Trophoblast cell (in vitro differentiated cells and primary cell): ENCODE data around the gene DISC1.

ENCODE experiments used
- DNase-seq, 2 donors: peaks; one replicate each; pipeline ENCODE4 v3.0.0-alpha.2; 2016
- H2AFZ ChIP-seq: 2 replicates; pipeline ENCODE4 v1.6.1; 2013; ENCODE audit warnings: low read length, moderate library complexity, mild to moderate bottlenecking; ENCODE audit not compliant: insufficient read depth, poor library complexity
- H2AK5ac ChIP-seq: 2 replicates; pipeline ENCODE4 v1.6.1; 2013; ENCODE audit warnings: mild to moderate bottlenecking, low read length
- H2BK120ac ChIP-seq: 2 replicates; pipeline ENCODE4 v1.6.1; 2013; ENCODE audit warnings: low read length, mild to moderate bottlenecking, moderate library complexity; ENCODE audit not compliant: insufficient read depth, poor library complexity
- H2BK12ac ChIP-seq: 2 replicates; pipeline ENCODE4 v1.6.1; 2013; ENCODE audit warnings: mild to moderate bottlenecking, low read length, moderate library complexity
- H2BK5ac ChIP-seq: 2 replicates; pipeline ENCODE4 v1.6.1; 2013; ENCODE audit warnings: low read length, low read depth, moderate library complexity, mild to moderate bottlenecking; ENCODE audit not compliant: poor library complexity
- H3K14ac ChIP-seq: 2 replicates; pipeline ENCODE4 v1.6.1; 2013; ENCODE audit warnings: mild to moderate bottlenecking, low read length
- H3K18ac ChIP-seq: 2 replicates; pipeline ENCODE4 v1.6.1; 2013; ENCODE audit warnings: mild to moderate bottlenecking, low read length
- H3K23ac ChIP-seq: 2 replicates; pipeline ENCODE4 v1.6.1; 2013; ENCODE audit warnings: low read length
- H3K27ac ChIP-seq: 2 replicates; pipeline ENCODE4 v1.5.1; 2013; ENCODE audit warnings: low read depth, mild to moderate bottlenecking, inconsistent platforms, low read length, moderate library complexity
- H3K27me3 ChIP-seq: 2 replicates; pipeline ENCODE4 v1.6.1; 2013; ENCODE audit warnings: inconsistent platforms, mild to moderate bottlenecking, low read length, moderate library complexity; ENCODE audit not compliant: insufficient read depth
- H3K36me3 ChIP-seq, 2 experiments: 1 replicate in 1 of 2; 2 replicates in 1 of 2; pipeline ENCODE4 v1.6.1; 2013; ENCODE audit warnings: low read length in 2 of 2, mild to moderate bottlenecking in 2 of 2, moderate library complexity in 1 of 2; ENCODE audit not compliant: insufficient read depth in 2 of 2, control insufficient read depth in 1 of 2
- H3K4ac ChIP-seq: 2 replicates; pipeline ENCODE4 v1.6.1; 2013; ENCODE audit warnings: low read depth, mild to moderate bottlenecking, low read length, moderate library complexity
- H3K4me1 ChIP-seq, 2 experiments: 1 replicate in 1 of 2; 2 replicates in 1 of 2; pipeline ENCODE4 v1.6.1; 2013; ENCODE audit warnings: low read length in 2 of 2, mild to moderate bottlenecking in 2 of 2, moderate library complexity in 1 of 2; ENCODE audit not compliant: insufficient read depth in 2 of 2, control insufficient read depth in 1 of 2
- H3K4me2 ChIP-seq: 2 replicates; pipeline ENCODE4 v1.6.1; 2013; ENCODE audit warnings: inconsistent platforms, mild to moderate bottlenecking, low read length, moderate library complexity
- H3K4me3 ChIP-seq: 2 replicates; pipeline ENCODE4 v1.5.1; 2013; ENCODE audit warnings: mild to moderate bottlenecking, low read depth, low read length, inconsistent platforms
- H3K79me1 ChIP-seq: one replicate; pipeline ENCODE4 v1.6.1; 2013; ENCODE audit warnings: low read length
- H3K79me2 ChIP-seq: 2 replicates; pipeline ENCODE4 v1.6.1; 2013; ENCODE audit warnings: low read length, mild to moderate bottlenecking; ENCODE audit not compliant: control insufficient read depth, insufficient read depth, poor library complexity
- H3K9ac ChIP-seq: 2 replicates; pipeline ENCODE4 v1.6.1; 2013; ENCODE audit warnings: mild to moderate bottlenecking, low read length
- H3K9me3 ChIP-seq: 2 replicates; pipeline ENCODE4 v1.6.1; 2013; ENCODE audit warnings: low read depth, mild to moderate bottlenecking, control low read depth, inconsistent platforms, low read length; ENCODE audit not compliant: insufficient read depth
- H4K12ac ChIP-seq: 2 replicates; pipeline ENCODE4 v1.6.1; 2013; ENCODE audit warnings: low read depth, mild to moderate bottlenecking, low read length, moderate library complexity
- H4K8ac ChIP-seq: 2 replicates; pipeline ENCODE4 v1.6.1; 2013; ENCODE audit warnings: low read depth, mild to moderate bottlenecking, low read length, moderate library complexity
- H4K91ac ChIP-seq: one replicate; pipeline ENCODE4 v1.6.1; 2013; ENCODE audit warnings: low read depth, mild to moderate bottlenecking, low read length, moderate library complexity
- WGBS: extraction: QIAGEN DNeasy Blood & Tissue Kit; methylation state at CpG from one replicate; pipeline ENCODE4 v1.1.7; 2013; ENCODE audit warnings: missing lambda C conversion rate; ENCODE audit not compliant: insufficient read length, insufficient coverage; ENCODE audit errors: extremely low coverage; 5-methylcytosine and 5-hydroxymethylcytosine counted together

Gene DISC1

GRCh38 chr1:231822041-231822440 lies 195.5 kb downstream of the DISC1 start:
- WGBS, result no CpG with 5 or more reads among the region's 6 CpGs
- H3K36me3 ChIP-seq, result no peaks in the 10 kb centered on the region
- no peak overlapping the region for H3K4me2 ChIP-seq
- H4K12ac ChIP-seq, result no peak overlapping the region
- H2BK12ac ChIP-seq, result no peak overlapping the region
- H3K14ac ChIP-seq, result no peak overlapping the region
- no peak overlapping the region for H4K8ac ChIP-seq
- H2BK5ac ChIP-seq, result no peak overlapping the region
- H4K91ac ChIP-seq, result no peak overlapping the region
- no peaks in the 10 kb centered on the region for H3K4me1 ChIP-seq
- no peak overlapping the region for H2AFZ ChIP-seq
- DNase-seq, result no peak
- no peak overlapping the region for H3K9ac ChIP-seq
- H3K9me3 ChIP-seq, result no peaks in the 10 kb centered on the region
- no peaks in the 10 kb centered on the region for H3K27me3 ChIP-seq
- no peaks in the 10 kb centered on the region for H3K79me1 ChIP-seq
- H3K4me3 ChIP-seq, result no peak overlapping the region
- no peak overlapping the region for H3K4ac ChIP-seq
- no peak overlapping the region for H2BK120ac ChIP-seq
- no peak overlapping the region for H3K18ac ChIP-seq
- H3K79me2 ChIP-seq, result no peaks in the 10 kb centered on the region
- no peak overlapping the region for H3K27ac ChIP-seq
- H3K23ac ChIP-seq, result no peak overlapping the region
- H2AK5ac ChIP-seq, result no peak overlapping the region

- H3K4me2 ChIP-seq, result no peak overlapping the region
- H3K27me3 ChIP-seq, result no peaks in the 10 kb centered on the region
- no peak overlapping the region for H2BK120ac ChIP-seq
- H2AFZ ChIP-seq, result no peak overlapping the region
- H3K9ac ChIP-seq, result no peak overlapping the region
- H3K79me1 ChIP-seq, result no peaks in the 10 kb centered on the region
- no peak overlapping the region for H3K4me3 ChIP-seq
- H3K4ac ChIP-seq, result no peak overlapping the region
- no peaks in the 10 kb centered on the region for H3K79me2 ChIP-seq
- no peaks in the 10 kb centered on the region for H3K36me3 ChIP-seq
- H3K27ac ChIP-seq, result no peak overlapping the region
- no peak for DNase-seq
- no peaks in the 10 kb centered on the region for H3K9me3 ChIP-seq
- H2BK5ac ChIP-seq, result no peak overlapping the region
- H4K8ac ChIP-seq, result no peak overlapping the region
- no peaks in the 10 kb centered on the region for H3K4me1 ChIP-seq
- H3K18ac ChIP-seq, result no peak overlapping the region
- H2AK5ac ChIP-seq, result no peak overlapping the region
- H4K91ac ChIP-seq, result no peak overlapping the region
- H4K12ac ChIP-seq, result no peak overlapping the region
- WGBS, result no CpG with 5 or more reads among the region's 1 CpG
- H3K14ac ChIP-seq, result no peak overlapping the region
- no peak overlapping the region for H2BK12ac ChIP-seq
- no peak overlapping the region for H3K23ac ChIP-seq
These were observed 200.0 kb downstream of the DISC1 start for GRCh38 chr1:231826566-231826965.

DNA sequence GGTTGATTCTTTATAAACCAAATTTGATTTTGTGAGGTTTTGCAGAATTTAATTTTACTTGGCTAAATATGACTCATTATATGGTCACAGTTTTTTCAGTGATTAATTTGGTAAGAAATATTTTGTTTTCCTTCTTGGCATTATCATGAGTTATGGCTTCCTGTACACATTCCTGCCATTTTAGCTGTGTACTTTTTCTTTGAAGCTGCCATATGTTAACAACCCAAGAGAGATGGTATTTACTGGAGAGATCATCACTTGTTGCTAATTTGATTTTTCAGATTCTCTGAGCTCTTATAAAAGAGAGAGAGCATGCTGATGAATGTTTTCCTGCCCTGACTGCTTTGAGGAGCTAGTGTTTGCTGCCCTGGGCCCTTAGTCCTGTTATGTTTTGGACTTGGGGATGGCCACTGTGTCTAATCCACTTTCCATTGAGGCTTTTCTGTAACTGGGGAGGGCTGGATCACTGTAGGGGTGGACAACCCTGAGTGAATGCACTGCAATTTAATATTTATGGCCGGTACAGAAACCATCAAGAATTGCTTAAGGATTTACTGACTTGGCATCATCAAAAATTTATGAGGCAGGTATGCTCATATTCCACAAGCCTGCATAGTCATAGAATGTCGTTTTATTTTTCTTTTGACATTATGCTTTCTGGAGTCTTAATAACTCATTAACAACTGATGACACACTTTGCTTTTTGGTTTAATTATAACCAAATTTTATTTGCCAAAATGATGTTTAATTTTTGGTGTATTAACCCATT lies 200.9 kb downstream of the DISC1 start:
- Histone ChIP-seq H3K79me1 (no peaks in the 10 kb centered on the region), H3K18ac (no peak overlapping the region), H3K14ac (no peak overlapping the region), H3K9ac (no peak overlapping the region), H3K36me3 (no peaks in the 10 kb centered on the region), H3K4ac (no peak overlapping the region), H3K4me2 (no peak overlapping the region), H3K4me1 (no peaks in the 10 kb centered on the region), H2AK5ac (no peak overlapping the region), H3K79me2 (no peaks in the 10 kb centered on the region), H3K23ac (no peak overlapping the region), H4K12ac (no peak overlapping the region), H3K4me3 (no peak overlapping the region), H4K8ac (no peak overlapping the region), H4K91ac (no peak overlapping the region), H2BK120ac (no peak overlapping the region), H2BK5ac (no peak overlapping the region), H3K9me3 (no peaks in the 10 kb centered on the region), H2AFZ (no peak overlapping the region), H3K27ac (no peak overlapping the region), H2BK12ac (no peak overlapping the region), H3K27me3 (no peaks in the 10 kb centered on the region)
- no peak for DNase-seq
- no CpG with 5 or more reads among the region's 2 CpGs for WGBS

DNA sequence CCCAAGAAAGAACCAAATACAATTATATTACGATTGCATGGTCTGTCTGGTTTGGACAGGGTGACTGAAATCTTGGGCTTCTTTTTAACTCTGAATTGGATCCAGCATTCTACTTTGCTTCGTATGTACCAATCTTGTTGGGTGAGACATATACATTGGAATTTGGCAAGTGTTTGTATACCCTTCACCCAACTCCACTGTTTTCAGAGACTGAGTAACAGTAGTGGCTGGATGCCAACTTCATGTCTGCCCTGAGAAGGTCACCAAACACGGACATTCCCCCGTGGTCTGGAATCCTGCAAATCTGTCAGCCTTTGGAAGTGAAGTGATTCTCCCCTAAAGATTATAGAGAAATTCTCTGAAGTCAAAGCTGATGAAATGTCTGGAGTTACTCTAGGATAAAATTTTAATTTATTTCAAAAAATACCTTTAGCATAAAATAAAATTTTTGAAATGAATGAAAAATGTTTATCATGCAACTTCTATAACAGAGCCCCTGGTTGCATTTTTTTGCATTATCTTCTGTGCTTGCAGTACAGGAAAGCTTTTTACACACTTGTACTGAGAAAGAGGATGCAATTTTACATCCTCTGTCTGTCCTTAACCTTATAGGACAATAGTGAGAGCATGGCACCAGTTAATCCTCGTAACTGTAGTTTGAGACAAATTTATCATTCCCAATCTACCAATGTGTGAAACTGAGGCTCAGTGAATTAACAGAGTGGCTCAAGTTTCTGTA lies 201.8 kb downstream of the DISC1 start:
- Histone ChIP-seq H4K91ac (no peak overlapping the region), H3K9ac (no peak overlapping the region), H3K4me2 (no peak overlapping the region), H3K23ac (no peak overlapping the region), H2AK5ac (no peak overlapping the region), H3K4me1 (no peaks in the 10 kb centered on the region), H3K18ac (no peak overlapping the region), H3K36me3 (no peaks in the 10 kb centered on the region), H2BK120ac (no peak overlapping the region), H3K4me3 (no peak overlapping the region), H3K79me2 (no peaks in the 10 kb centered on the region), H3K79me1 (no peaks in the 10 kb centered on the region), H3K14ac (no peak overlapping the region), H2BK12ac (no peak overlapping the region), H3K9me3 (no peaks in the 10 kb centered on the region), H3K27ac (no peak overlapping the region), H2AFZ (no peak overlapping the region), H3K27me3 (no peaks in the 10 kb centered on the region), H4K12ac (no peak overlapping the region), H2BK5ac (no peak overlapping the region), H3K4ac (no peak overlapping the region), H4K8ac (no peak overlapping the region)
- no peak for DNase-seq
- no CpG with 5 or more reads among the region's 5 CpGs for WGBS
